ENCODE data around the gene RPLP2. TPM values are rescaled to one million over a fixed set of nuclear protein-coding genes. Genes with fewer than 3 reads are reported as not detected.

Gene RPLP2
- polyA plus RNA-seq, 1 experiment, result 1,199 TPM

DNA sequence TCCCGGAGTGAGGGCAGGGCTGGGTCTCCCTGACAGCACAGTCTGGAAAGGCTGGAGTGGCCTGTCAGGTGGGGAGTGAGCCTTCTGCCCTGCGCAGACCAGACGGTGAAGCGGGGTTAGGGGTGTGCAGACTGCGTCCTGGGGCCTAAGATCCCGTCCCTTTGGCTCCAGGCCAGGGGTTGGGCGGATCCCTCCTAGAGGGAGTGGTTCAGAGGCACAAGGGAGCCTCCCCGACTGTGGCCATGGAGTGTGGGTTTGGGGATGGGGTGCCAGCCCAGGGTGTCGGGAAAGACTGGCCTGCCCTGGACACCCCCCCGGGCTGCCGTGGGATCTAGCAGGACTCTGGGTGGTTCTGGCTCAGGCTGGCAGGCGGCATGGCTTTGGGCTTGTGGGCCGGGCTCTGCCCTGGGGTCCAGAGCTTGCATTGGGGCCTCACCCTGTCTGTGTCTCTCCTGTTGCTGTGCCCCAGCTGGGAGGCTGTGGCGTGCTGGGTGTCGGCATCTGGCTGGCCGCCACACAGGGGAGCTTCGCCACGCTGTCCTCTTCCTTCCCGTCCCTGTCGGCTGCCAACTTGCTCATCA is 52.4 kb downstream of the RPLP2 start:
- POLR2A ChIA-PET, result no interaction called here
- Histone ChIP-seq H3K4me3 (ENCODE audit: low read depth, low read length) (no peak overlapping the region), H3K36me3 (ENCODE audit: control insufficient read depth, insufficient read depth, low read length) (peaks cover 20% of the 10 kb centered on the region), H3K27me3 (ENCODE audit: control insufficient read depth, insufficient read depth, low read length) (no peaks in the 10 kb centered on the region)
- DNase-seq (ENCODE audit: low read depth), result no peak
- CTCF ChIA-PET, result no interaction called here
- TF ChIP-seq, protein P1, sequence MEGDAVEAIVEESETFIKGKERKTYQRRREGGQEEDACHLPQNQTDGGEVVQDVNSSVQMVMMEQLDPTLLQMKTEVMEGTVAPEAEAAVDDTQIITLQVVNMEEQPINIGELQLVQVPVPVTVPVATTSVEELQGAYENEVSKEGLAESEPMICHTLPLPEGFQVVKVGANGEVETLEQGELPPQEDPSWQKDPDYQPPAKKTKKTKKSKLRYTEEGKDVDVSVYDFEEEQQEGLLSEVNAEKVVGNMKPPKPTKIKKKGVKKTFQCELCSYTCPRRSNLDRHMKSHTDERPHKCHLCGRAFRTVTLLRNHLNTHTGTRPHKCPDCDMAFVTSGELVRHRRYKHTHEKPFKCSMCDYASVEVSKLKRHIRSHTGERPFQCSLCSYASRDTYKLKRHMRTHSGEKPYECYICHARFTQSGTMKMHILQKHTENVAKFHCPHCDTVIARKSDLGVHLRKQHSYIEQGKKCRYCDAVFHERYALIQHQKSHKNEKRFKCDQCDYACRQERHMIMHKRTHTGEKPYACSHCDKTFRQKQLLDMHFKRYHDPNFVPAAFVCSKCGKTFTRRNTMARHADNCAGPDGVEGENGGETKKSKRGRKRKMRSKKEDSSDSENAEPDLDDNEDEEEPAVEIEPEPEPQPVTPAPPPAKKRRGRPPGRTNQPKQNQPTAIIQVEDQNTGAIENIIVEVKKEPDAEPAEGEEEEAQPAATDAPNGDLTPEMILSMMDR (IDR thresholded peaks at IDR 0.05; ENCODE audit: insufficient read depth, low read depth, low read length), result no peak

Small RNAs within 50 kb of the gene (small RNA-seq; reads per million reads assigned to genes)
- gene SNORA52 (ENCODE audit: insufficient read length, low read depth, low replicate concordance), result not detected

Other genes starting within 250 kb of the RPLP2 start
- gene LMNTD2, start 249.2 kb upstream of the RPLP2 start, polyA plus RNA-seq (2011; rRNA removed), result 1.6 and 2.5 TPM in 2 replicates
- gene RASSF7, start 249.0 kb upstream of the RPLP2 start, polyA plus RNA-seq (2011; rRNA removed), result 17.3 and 25.1 TPM in 2 replicates
- gene PHRF1, start 233.5 kb upstream of the RPLP2 start, polyA plus RNA-seq (2011; rRNA removed), result 6.8 and 10.7 TPM in 2 replicates
- 4.2 and 6.1 TPM in 2 replicates for gene IRF7, start 194.0 kb upstream of the RPLP2 start, polyA plus RNA-seq (2011; rRNA removed)
- gene CDHR5, start 185.0 kb upstream of the RPLP2 start, polyA plus RNA-seq (2011; rRNA removed), result not detected in 2 replicates
- not detected in 2 replicates for gene SCT, start 182.8 kb upstream of the RPLP2 start, polyA plus RNA-seq (2011; rRNA removed)
- not detected in 2 replicates for gene DRD4, start 172.7 kb upstream of the RPLP2 start, polyA plus RNA-seq (2011; rRNA removed)
- gene DEAF1, start 114.7 kb upstream of the RPLP2 start, polyA plus RNA-seq (2011; rRNA removed), result 18.5 and 27.7 TPM in 2 replicates
- gene TMEM80, start 114.2 kb upstream of the RPLP2 start, polyA plus RNA-seq (2011; rRNA removed), result 19.5 and 21.7 TPM in 2 replicates
- gene EPS8L2, start 103.7 kb upstream of the RPLP2 start, polyA plus RNA-seq (2011; rRNA removed), result 27.6 and 44.4 TPM in 2 replicates
- gene TALDO1, start 62.5 kb upstream of the RPLP2 start, polyA plus RNA-seq (2011; rRNA removed), result 209 and 278 TPM in 2 replicates
- gene GATD1, start 32.5 kb upstream of the RPLP2 start, polyA plus RNA-seq (2011; rRNA removed), result 14.5 and 37.9 TPM in 2 replicates
- 0.23 and 0.25 TPM in 2 replicates for gene CEND1, start 19.9 kb upstream of the RPLP2 start, polyA plus RNA-seq (2011; rRNA removed)
- 12.4 and 25.5 TPM in 2 replicates for gene SLC25A22, start 11.7 kb upstream of the RPLP2 start, polyA plus RNA-seq (2011; rRNA removed)
- 6.8 and 11.2 TPM in 2 replicates for gene PIDD1, start 4.7 kb upstream of the RPLP2 start, polyA plus RNA-seq (2011; rRNA removed)
- gene PNPLA2, start 8.9 kb downstream of the RPLP2 start, polyA plus RNA-seq (2011; rRNA removed), result 32.0 and 53.1 TPM in 2 replicates
- 0.16 and 0.18 TPM in 2 replicates for gene CRACR2B, start 18.0 kb downstream of the RPLP2 start, polyA plus RNA-seq (2011; rRNA removed)
- gene CD151, start 23.0 kb downstream of the RPLP2 start, polyA plus RNA-seq (2011; rRNA removed), result 1,448 and 2,262 TPM in 2 replicates
- 308 and 734 TPM in 2 replicates for gene POLR2L, start 32.6 kb downstream of the RPLP2 start, polyA plus RNA-seq (2011; rRNA removed)
- gene TSPAN4, start 32.9 kb downstream of the RPLP2 start, polyA plus RNA-seq (2011; rRNA removed), result 145 and 295 TPM in 2 replicates
- gene CHID1, start 100.8 kb downstream of the RPLP2 start, polyA plus RNA-seq (2011; rRNA removed), result 122 and 178 TPM in 2 replicates
- gene AP2A2, start 115.9 kb downstream of the RPLP2 start, polyA plus RNA-seq (2011; rRNA removed), result 53.3 and 76.5 TPM in 2 replicates
- not detected in 2 replicates for gene MUC6, start 226.8 kb downstream of the RPLP2 start, polyA plus RNA-seq (2011; rRNA removed)

Measured in BJ (cell line).